HepG2 (cell line): ENCODE data around the gene DIPK1B. TPM values are rescaled to one million over a fixed set of nuclear protein-coding genes. Genes with fewer than 3 reads are reported as not detected.
A peak's percentile ranks its signal among the peaks of the same experiment; 100 is the strongest.

Experiments
- BCL6 ChIP-seq: IDR thresholded peaks from 2 replicates; pipeline ENCODE4 v1.6.1; 2016; ENCODE audit warnings: missing genetic modification reagents, missing compliant biosample characterization
- JUNB ChIP-seq: sonication (generic); formaldehyde crosslinking; IDR thresholded peaks from 2 replicates; pipeline ENCODE4 v1.8.0; 2022; ENCODE audit warnings: missing genetic modification reagents, mild to moderate bottlenecking, borderline replicate concordance
- KDM5B ChIP-seq: sonication (generic); formaldehyde crosslinking; IDR thresholded peaks from 2 replicates; pipeline ENCODE4 v1.4.0; 2020; ENCODE audit warnings: missing genetic modification reagents, mild to moderate bottlenecking, borderline replicate concordance
- NFKBIZ ChIP-seq: IDR thresholded peaks from 2 replicates; pipeline ENCODE4 v1.6.1; 2018; ENCODE audit warnings: missing genetic modification reagents, missing compliant biosample characterization
- SALL1 ChIP-seq: sonication (generic); formaldehyde crosslinking; IDR thresholded peaks from 2 replicates; pipeline ENCODE4 v1.8.0; 2022; ENCODE audit warnings: mild to moderate bottlenecking, missing genetic modification reagents
- ZBTB20 ChIP-seq: sonication (generic); formaldehyde crosslinking; IDR thresholded peaks from 2 replicates; pipeline ENCODE4 v1.8.1; 2023; ENCODE audit warnings: missing genetic modification reagents, low read depth, mild to moderate bottlenecking, borderline replicate concordance
- ZBTB7B ChIP-seq: sonication (generic); formaldehyde crosslinking; IDR thresholded peaks from 2 replicates; pipeline ENCODE4 v1.4.0; 2020; ENCODE audit warnings: missing genetic modification reagents
- ZNF20 ChIP-seq: sonication (generic); formaldehyde crosslinking; IDR thresholded peaks from 2 replicates; pipeline ENCODE4 v1.4.0; 2020; ENCODE audit warnings: mild to moderate bottlenecking, moderate library complexity, missing genetic modification reagents
- ZNF598 ChIP-seq: sonication (generic); formaldehyde crosslinking; IDR thresholded peaks from 2 replicates; pipeline ENCODE4 v1.5.1; 2020; ENCODE audit warnings: mild to moderate bottlenecking, missing genetic modification reagents, borderline replicate concordance
- ZNF616 ChIP-seq: sonication (generic); formaldehyde crosslinking; IDR thresholded peaks from 2 replicates; pipeline ENCODE4 v1.5.0; 2020; ENCODE audit warnings: low read depth, mild to moderate bottlenecking, missing genetic modification reagents
- ZNF678 ChIP-seq: sonication (generic); formaldehyde crosslinking; IDR thresholded peaks from 2 replicates; pipeline ENCODE4 v1.4.0; 2020; ENCODE audit warnings: mild to moderate bottlenecking, missing genetic modification reagents
- ZNF839 ChIP-seq: sonication (generic); formaldehyde crosslinking; IDR thresholded peaks from 2 replicates; pipeline ENCODE4 v1.4.0; 2020; ENCODE audit warnings: missing genetic modification reagents, mild to moderate bottlenecking, borderline replicate concordance
- polyA plus RNA-seq, 8 experiments: library from polyadenylated mRNA; depleted of rRNA in 3 of 8; stranded (reverse) in 7 of 8; unstranded in 1 of 8; fragments of >200 nt; fragmentation: Illumina TruSeq in 4 of 8; extraction: Trizol in 4 of 8; gene quantifications; 2 replicates each; pipeline versions ENCODE4 v1.2.1 to v1.2.3, GENCODE V29; 2011 to 2016; ENCODE audit warnings: low read depth in 4 of 8, missing spikeins in 1 of 8, mixed read lengths in 1 of 8; ENCODE audit not compliant: insufficient read depth in 1 of 8
- total RNA-seq, 5 experiments: library from RNA; depleted of rRNA; stranded (reverse); fragments of >200 nt; fragmentation: Illumina TruSeq; extraction: Trizol; gene quantifications; 2 replicates each; pipeline ENCODE4 v1.2.3, GENCODE V29; 2016; ENCODE audit warnings: low read depth in 1 of 5
- TF ChIP-seq, protein P1 (sequence below): IDR thresholded peaks from 2 replicates; pipeline ENCODE4 v1.6.1; 2016; ENCODE audit warnings: mild to moderate bottlenecking, missing biosample characterization, missing genetic modification reagents
- TF ChIP-seq, protein P2 (sequence below): sonication (generic); formaldehyde crosslinking; IDR thresholded peaks from 2 replicates; pipeline ENCODE4 v1.5.1; 2020; ENCODE audit warnings: missing genetic modification reagents, mild to moderate bottlenecking, borderline replicate concordance
- TF ChIP-seq, protein P3 (sequence below): sonication (generic); formaldehyde crosslinking; IDR thresholded peaks from 2 replicates; pipeline ENCODE4 v1.4.0; 2020; ENCODE audit warnings: missing genetic modification reagents, mild to moderate bottlenecking, borderline replicate concordance
- TF ChIP-seq, protein P4 (sequence below): sonication (generic); formaldehyde crosslinking; IDR thresholded peaks from 2 replicates; pipeline ENCODE4 v1.9.0; 2021; ENCODE audit warnings: mild to moderate bottlenecking, missing genetic modification reagents

DIPK1B gene
- total and polyA plus RNA-seq, 2 of the 13 experiments (the other 11 are each of a cell fraction or from before 2014, with no cell fraction given), result 0.18 to 3.9 TPM

DNA sequence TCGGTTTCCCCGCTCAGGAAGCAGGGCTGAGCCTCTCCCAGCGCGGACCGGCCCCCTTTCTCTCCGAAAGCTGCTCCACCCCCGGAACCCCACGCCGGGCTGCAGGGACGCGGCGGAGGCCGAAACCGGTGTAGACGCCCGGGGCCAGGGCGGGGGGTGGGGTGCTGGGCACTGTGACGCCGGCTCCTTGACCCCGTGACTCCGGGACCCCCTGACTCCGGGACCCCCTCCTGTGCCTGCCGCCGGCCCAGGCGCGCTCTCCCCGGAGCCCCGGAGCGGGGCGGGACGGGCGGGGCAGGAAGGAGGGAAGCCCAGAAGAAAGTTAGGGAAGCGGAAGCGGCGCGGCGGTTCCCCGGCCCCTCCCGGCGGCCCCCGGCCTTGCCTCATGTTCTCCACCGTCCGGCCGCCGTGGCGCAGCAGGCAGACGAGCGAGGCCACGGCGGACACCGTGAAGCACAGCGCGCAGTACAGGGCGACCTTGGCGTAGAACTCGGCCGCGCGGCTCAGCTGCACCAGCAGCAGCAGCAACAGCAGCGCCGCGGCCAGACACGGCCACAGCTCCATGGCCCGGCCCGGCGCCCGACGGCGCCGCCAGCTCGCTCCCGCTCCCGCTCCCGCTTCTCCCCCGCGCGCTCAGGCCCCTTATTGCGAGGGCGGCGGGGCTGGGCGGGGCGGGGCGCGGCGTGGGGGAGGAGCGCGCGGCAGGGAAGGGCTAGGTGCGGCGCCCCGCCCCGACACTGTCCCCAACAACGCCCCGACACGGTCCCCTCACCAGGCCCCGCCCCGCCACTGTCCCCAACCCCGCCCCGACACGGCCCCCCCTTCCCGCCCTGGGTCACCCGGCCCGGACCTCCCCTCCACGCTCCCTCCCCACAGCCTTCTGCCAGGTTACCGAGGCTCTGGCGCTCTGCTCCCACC lies 25.3 kb upstream of the DIPK1B start, which contains the start of gene AGPAT2 (continued):
- no peak for TF ChIP-seq ZBTB20 (CRISPR knock-in tag)
- TF ChIP-seq ZNF616 (CRISPR knock-in tag), result no peak
- TF ChIP-seq, protein P1, sequence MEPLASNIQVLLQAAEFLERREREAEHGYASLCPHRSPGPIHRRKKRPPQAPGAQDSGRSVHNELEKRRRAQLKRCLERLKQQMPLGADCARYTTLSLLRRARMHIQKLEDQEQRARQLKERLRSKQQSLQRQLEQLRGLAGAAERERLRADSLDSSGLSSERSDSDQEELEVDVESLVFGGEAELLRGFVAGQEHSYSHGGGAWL (CRISPR knock-in tag), result 0 out of 2 replicates have a peak, but pooled peaks have one; percentile 35
- TF ChIP-seq ZNF598, result no peak
- TF ChIP-seq SALL1, result peak; percentile 41; the same call in 1 of the 2 replicates
- TF ChIP-seq NFKBIZ (CRISPR knock-in tag), result no peak
- TF ChIP-seq, protein P2, sequence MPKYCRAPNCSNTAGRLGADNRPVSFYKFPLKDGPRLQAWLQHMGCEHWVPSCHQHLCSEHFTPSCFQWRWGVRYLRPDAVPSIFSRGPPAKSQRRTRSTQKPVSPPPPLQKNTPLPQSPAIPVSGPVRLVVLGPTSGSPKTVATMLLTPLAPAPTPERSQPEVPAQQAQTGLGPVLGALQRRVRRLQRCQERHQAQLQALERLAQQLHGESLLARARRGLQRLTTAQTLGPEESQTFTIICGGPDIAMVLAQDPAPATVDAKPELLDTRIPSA (CRISPR knock-in tag), result no peak
- TF ChIP-seq, protein P3, sequence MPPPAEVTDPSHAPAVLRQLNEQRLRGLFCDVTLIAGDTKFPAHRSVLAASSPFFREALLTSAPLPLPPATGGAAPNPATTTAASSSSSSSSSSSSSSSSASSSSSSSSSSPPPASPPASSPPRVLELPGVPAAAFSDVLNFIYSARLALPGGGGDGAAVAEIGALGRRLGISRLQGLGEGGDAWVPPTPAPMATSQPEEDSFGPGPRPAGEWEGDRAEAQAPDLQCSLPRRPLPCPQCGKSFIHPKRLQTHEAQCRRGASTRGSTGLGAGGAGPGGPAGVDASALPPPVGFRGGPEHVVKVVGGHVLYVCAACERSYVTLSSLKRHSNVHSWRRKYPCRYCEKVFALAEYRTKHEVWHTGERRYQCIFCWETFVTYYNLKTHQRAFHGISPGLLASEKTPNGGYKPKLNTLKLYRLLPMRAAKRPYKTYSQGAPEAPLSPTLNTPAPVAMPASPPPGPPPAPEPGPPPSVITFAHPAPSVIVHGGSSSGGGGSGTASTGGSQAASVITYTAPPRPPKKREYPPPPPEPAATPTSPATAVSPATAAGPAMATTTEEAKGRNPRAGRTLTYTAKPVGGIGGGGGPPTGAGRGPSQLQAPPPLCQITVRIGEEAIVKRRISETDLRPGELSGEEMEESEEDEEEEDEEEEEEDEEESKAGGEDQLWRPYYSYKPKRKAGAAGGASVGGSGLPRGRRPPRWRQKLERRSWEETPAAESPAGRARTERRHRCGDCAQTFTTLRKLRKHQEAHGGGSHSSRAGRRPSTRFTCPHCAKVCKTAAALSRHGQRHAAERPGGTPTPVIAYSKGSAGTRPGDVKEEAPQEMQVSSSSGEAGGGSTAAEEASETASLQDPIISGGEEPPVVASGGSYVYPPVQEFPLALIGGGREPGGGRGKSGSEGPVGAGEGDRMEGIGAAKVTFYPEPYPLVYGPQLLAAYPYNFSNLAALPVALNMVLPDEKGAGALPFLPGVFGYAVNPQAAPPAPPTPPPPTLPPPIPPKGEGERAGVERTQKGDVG (CRISPR knock-in tag), result no peak
- no peak for TF ChIP-seq ZNF20 (CRISPR knock-in tag)
- TF ChIP-seq ZNF678, result no peak
- TF ChIP-seq BCL6 (CRISPR knock-in tag), result peak; percentile 67
- TF ChIP-seq, protein P4, sequence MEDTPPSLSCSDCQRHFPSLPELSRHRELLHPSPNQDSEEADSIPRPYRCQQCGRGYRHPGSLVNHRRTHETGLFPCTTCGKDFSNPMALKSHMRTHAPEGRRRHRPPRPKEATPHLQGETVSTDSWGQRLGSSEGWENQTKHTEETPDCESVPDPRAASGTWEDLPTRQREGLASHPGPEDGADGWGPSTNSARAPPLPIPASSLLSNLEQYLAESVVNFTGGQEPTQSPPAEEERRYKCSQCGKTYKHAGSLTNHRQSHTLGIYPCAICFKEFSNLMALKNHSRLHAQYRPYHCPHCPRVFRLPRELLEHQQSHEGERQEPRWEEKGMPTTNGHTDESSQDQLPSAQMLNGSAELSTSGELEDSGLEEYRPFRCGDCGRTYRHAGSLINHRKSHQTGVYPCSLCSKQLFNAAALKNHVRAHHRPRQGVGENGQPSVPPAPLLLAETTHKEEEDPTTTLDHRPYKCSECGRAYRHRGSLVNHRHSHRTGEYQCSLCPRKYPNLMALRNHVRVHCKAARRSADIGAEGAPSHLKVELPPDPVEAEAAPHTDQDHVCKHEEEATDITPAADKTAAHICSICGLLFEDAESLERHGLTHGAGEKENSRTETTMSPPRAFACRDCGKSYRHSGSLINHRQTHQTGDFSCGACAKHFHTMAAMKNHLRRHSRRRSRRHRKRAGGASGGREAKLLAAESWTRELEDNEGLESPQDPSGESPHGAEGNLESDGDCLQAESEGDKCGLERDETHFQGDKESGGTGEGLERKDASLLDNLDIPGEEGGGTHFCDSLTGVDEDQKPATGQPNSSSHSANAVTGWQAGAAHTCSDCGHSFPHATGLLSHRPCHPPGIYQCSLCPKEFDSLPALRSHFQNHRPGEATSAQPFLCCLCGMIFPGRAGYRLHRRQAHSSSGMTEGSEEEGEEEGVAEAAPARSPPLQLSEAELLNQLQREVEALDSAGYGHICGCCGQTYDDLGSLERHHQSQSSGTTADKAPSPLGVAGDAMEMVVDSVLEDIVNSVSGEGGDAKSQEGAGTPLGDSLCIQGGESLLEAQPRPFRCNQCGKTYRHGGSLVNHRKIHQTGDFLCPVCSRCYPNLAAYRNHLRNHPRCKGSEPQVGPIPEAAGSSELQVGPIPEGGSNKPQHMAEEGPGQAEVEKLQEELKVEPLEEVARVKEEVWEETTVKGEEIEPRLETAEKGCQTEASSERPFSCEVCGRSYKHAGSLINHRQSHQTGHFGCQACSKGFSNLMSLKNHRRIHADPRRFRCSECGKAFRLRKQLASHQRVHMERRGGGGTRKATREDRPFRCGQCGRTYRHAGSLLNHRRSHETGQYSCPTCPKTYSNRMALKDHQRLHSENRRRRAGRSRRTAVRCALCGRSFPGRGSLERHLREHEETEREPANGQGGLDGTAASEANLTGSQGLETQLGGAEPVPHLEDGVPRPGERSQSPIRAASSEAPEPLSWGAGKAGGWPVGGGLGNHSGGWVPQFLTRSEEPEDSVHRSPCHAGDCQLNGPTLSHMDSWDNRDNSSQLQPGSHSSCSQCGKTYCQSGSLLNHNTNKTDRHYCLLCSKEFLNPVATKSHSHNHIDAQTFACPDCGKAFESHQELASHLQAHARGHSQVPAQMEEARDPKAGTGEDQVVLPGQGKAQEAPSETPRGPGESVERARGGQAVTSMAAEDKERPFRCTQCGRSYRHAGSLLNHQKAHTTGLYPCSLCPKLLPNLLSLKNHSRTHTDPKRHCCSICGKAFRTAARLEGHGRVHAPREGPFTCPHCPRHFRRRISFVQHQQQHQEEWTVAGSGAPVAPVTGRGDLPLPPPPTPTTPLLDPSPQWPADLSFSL (CRISPR knock-in tag), result no peak
- TF ChIP-seq ZBTB7B, result 0 out of 2 replicates have a peak, but pooled peaks have one; percentile 25
- no peak for TF ChIP-seq JUNB (CRISPR knock-in tag)
- peak; percentile 18; the same call in 1 of the 2 replicates for TF ChIP-seq KDM5B
- no peak for TF ChIP-seq ZNF839 (CRISPR knock-in tag)
